Inflammatory macrophage treated with lipopolysaccharide for 4 hours (primary cell): ENCODE measurements around the gene SCARF2.
A peak's percentile ranks its signal among the peaks of the same experiment; 100 is the strongest.

Source experiments
- DNase-seq: peaks from one replicate; pipeline ENCODE4 v3.0.0-alpha.2; 2020

SCARF2 gene

DNA sequence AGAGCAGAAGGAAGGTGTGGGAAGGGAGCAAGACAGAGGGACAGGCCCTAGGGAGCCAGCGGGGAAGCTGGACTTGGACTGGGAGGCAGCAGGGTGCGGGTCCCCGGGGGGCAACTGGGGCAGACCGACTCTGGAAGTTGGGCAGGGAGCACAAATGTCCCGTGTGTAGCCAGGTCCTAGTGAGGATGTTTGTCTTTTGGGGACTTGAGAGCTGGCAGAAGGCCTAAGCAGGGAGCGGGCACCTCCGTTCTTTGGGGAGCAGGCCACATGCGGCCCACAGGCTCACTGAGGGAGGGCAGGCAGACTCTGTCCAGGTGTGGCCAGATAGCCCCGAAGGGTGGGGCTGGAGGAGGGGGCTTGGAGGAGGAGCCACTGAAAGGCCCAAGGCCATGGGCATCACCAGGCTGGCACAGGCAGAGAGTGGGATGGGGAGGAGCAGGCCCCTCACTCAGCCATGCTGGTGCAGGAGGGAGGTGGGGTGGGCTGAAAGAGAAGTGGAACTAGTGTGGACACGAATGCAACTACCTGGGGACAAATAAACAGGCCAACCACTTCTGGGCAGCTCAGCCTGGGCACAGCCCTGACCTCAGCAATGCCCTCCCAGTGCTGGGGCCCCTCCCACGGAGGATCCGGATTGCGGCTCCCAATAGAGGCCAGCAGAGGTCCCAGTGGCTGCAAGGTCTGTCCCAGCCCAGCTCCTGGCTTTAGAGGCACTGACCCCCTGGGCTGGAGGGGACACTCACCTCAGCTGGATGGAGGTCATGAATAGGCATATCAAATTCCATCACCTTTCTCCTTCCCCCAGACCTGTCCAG, 1.3 kb upstream of the SCARF2 start:
- no peak for DNase-seq

GRCh38 chr22:20438427-20438677, 727 bp upstream of the SCARF2 start:
- DNase-seq: no peak

- no peak for DNase-seq
Measured at GRCh38 chr22:20436768-20437612, 635 bp downstream of the SCARF2 start.

DNA sequence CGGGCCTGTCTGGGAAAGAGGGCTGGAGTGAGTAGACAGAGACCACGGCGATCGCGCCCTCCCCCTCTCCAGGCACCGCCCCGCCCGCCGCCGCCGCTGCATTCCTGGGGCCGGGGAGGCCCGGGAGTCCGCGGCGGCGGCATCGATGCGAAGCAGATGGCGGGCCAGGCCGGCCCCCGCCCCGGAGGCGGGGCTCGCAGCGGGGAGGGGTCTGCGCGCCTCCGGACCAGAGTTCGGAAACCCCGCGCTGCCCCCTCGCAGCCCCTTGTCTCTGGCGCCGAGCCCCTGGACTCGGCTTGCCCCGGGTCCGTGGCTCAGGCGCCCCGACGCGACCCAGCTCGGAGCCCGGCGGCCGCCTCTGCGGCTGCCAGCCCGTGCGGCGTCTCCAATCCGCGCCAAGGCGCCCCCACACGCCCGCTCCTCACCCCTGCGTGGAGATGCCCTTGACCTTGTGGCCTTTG, 1.3 kb downstream of the SCARF2 start:
- DNase-seq: no peak

- no peak for DNase-seq
Measured at GRCh38 chr22:20435436-20436306, 2.0 kb downstream of the SCARF2 start.

GRCh38 chr22:20434773-20435172, 2.9 kb downstream of the SCARF2 start:
- DNase-seq: no peak

- DNase-seq: no peak
Measured at GRCh38 chr22:20434264-20434751, 3.3 kb downstream of the SCARF2 start.

DNA sequence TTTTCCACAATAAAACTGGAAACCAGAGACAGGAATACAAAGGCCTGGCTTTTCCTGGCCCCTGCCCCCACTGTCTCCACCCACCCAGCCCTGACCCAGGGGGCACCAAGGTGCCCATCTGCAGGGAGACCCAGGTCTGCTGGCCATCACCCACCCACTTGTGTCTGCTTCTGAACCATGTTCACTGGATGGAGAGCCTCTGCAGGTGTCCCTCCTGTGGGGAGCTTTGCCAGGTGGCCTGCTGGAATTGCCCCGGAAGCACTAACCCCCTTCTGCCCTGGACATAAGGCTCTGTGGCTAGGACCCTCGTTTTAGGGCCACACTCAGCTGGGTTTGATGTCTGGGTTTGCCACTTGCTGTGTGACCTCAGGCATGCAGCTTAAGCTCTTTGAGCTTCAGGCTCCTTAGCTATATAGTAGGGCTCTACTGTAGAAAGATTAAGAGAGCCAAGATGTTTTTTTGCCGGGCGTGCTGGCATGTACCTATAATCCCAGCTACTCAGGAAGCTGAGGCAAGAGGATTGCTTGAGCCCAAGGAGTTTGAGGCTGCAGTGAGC, 3.9 kb downstream of the SCARF2 start:
- no peak for DNase-seq

- DNase-seq: no peak
Measured at GRCh38 chr22:20433191-20433590, 4.4 kb downstream of the SCARF2 start.

DNA sequence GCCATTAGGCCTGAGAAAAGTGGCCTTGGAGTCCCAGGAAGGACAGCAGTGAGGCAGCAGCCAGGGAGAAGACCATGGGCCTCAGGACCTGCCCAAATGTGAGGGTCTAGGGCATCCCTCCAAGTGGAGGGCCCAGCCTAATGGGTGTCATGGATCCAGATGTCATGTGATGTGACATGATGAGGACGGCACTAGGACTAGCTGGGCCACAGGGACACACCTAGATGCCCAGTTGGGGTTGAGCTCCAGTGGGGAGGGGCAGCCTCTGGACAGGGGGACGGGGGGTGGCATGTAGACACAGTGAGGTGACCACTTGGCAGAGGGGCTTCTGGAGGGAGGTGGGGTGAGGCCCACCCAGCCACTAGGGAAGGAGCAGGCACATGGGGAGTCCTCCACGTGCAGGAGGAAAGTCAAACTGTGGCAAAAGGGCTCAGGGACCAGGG, 5.4 kb downstream of the SCARF2 start:
- no peak for DNase-seq

- no peak for DNase-seq
Measured at GRCh38 chr22:20431511-20432192, 6.0 kb downstream of the SCARF2 start.

DNA sequence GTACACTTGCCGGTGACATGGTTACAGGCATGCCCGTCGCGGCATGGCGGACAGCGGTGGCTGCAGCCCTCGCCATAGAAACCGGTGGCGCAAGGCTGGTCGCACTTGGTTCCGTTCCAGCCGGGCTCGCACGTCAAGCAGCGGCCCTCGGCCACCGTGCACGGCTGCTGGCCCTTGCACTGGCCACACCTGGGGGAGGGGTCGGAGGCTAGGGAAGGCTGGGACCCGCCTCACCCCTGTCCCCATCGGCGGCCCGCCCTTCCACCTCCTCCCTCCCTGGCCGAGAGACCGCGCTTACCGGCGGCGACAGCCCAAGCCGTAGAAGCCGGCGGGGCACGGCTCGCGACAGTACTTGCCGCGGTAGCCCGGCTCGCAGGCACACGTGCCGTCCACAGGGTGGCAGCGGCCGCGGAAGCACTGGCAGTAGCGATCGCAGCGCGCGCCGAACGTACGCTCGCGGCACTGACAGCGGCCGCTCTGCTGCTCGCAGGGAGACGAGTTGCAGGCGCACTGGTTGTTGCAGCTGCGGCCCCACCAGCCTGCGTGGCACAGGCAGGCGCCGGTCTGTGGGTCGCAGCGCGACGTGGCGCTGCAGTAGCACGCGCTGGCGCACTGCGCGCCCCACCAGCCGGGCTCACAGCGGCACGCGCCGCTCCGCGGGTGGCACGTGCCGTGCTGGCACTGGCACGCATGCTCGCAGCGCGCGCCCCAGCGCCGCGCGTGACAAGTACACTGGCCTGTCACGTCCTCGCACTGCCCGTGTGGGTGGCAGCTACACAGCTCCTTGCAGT, 6.7 kb downstream of the SCARF2 start:
- peak; percentile 65 for DNase-seq

DNA sequence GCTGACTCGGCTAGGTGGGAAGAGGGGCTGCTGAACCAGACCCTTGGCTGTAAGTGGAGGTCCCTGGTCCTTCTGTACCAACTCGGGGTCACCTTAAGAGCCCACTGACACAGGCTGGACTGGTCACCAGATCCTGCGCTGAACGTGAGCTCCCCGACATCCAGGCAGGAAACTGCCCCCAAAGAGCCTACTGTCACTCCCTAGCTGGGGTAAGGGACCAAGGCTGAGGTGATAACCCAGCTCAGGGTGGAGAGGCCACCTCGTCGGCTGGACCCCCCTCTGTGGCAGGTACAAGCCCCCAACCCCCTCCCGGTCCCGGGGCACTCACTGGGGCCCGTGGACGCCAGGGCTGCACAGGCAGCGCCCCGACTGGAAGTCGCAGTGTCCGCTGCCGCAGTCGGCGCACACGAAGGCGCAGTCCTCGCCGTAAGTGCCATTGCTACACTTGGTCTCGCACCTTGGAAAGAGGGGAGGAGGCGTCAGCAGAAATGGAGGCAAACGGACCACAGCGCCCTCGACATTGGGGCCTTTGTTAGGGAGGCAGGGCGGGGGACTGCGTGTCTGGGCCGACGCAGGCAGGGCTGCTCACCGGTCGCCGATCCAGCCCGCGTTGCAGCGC, 7.4 kb downstream of the SCARF2 start:
- DNase-seq: no peak

DNA sequence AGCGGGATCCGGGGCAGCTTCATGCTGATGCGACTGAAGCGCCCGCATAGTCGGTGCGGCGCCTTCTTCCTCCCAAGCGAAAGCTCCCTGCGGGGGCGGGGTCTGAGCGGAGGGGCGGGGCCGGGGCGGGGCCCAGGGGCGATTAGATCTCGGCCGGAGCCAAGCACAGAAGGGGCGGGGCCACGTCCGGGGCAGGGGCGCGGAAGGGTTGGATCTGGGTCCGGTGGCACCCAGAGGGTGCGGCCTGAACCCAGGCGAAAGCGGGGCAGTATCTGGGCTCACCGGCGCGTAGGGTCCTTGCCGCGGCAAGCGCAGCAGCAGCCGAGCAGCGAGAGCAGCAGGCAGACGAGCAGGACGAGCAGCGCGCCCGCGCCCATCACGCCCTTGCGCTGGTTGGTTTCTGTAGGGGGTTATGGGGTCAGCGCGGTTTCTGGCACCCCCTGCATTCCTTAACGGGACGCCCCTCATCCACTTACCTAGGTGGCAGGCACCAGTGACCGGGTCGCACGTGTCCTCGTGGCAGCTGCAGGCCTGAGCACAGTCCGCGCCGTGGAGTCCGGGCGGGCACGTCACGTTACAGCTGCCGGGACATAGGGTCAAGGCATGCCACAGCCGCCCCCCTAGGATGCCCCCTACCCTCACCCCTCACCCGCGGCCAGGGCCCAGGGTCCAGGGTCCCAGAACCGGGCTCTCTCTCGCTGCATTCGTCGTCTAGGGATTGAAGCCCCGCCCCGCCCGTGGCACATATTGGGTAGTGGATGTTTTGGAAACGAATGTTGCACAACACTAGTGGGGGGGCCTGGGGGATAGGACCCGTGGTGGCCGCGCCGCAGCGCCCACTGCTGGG, 8.1 kb downstream of the SCARF2 start:
- peak; percentile 75 for DNase-seq

DNA sequence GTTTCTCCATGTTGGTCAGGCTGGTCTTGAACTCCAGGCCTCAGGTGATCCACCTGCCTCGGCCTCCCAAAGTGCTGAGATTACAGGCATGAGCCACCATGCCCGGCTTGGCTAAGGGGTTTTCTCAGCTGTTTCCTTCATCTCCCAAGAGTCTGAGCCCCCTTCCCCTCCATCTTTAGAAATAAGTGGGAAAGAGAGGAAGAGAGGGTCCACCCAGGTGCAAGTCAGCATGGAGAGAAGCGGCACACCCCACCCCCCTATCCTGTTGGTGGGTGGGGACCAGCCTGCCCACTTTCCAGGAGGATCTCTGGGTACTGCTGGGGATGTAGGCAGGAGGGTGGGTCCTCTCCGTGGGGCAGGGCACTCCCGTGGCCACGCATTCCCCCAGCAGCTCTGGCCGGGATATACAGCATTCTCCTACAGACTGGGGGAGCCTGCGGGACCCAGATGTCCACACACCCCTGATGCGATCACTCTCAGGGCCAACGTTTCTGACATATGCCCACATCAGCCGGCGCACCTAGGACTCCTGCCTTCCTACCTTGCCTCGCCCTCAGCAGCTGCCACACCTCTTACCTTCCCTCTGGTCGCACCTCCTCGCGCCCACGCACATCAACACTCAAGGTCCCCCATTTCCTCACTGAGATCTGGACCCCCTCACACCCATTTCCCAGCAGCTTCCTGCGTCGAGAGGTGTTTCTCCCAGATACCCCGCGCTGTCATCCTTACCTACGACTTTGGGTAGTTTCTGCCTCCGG, 8.9 kb downstream of the SCARF2 start:
- no peak for DNase-seq

DNA sequence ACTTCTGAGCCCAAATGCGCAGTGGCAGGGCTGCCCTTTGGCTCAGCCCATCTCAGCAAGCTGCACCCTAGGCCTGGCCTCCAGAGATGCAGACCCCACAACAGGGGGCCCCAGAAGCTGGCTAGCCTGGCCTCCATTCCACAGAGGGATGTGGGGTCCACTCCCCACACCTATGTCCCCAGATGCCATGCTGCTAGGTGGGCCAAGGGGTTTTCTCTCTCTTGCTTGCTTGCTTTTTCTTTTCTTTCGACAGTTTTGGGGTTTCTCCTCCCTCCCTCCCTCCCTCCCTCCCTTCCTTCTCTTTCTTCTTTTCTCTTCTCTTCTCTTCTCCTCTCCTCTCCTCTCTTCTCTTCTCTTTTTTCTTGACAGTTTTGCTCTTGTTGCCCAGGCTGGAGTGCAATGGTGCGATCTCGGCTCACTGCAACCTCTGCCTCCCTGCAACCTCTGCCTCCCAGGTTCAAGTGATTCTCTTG, 9.6 kb downstream of the SCARF2 start:
- DNase-seq: no peak

GRCh38 chr22:20427104-20427944, 10.3 kb downstream of the SCARF2 start:
- DNase-seq: no peak

GRCh38 chr22:20426259-20426615, 11.4 kb downstream of the SCARF2 start:
- no peak for DNase-seq
